Omental fat pad (tissue), 4 donors: ENCODE data around the gene GPSM1. TPM values are rescaled to one million over a fixed set of nuclear protein-coding genes. Genes with fewer than 3 reads are reported as not detected.

Source experiments
- ATAC-seq: fragments of 150-250 bp; one replicate; pipeline ENCODE4 v1.9.1; 2016; ENCODE audit warnings: mild to moderate bottlenecking, moderate library complexity; ENCODE audit not compliant: low FRiP score
- DNase-seq: peaks from one replicate; pipeline ENCODE4 v3.0.0-alpha.2; 2019; ENCODE audit warnings: low spot score
- CTCF ChIP-seq, 3 donors: fragments of 450-650 bp; IDR thresholded peaks; one replicate each; pipeline ENCODE4 v1.5.1; 2016 to 2017; ENCODE audit warnings: antibody characterized with exemption in 3 of 3, mild to moderate bottlenecking in 3 of 3, moderate library complexity in 2 of 3
- total RNA-seq, 4 donors: library from RNA; depleted of rRNA; stranded (reverse); fragments of >200 nt; gene quantifications; one replicate each; pipeline ENCODE4 v1.1.0, GENCODE V29; 2016

Gene GPSM1
- total RNA-seq, 4 donors from 2014 or later: 5.0 to 20.5 (median 7.3) TPM

GRCh38 chr9:136363949-136364748, 36.8 kb downstream of the GPSM1 start:
- DNase-seq: no peak
- no peak for TF ChIP-seq CTCF (IDR thresholded peaks at IDR 0.05)
- ATAC-seq: no peak

GRCh38 chr9:136364942-136365774, 37.8 kb downstream of the GPSM1 start:
- TF ChIP-seq CTCF (IDR thresholded peaks at IDR 0.05): no peak
- no peak for DNase-seq
- no peak for ATAC-seq

- DNase-seq: no peak
- no peak for TF ChIP-seq CTCF (IDR thresholded peaks at IDR 0.05)
- ATAC-seq: no peak
Observed at GRCh38 chr9:136365775-136366222, 38.5 kb downstream of the GPSM1 start.

GRCh38 chr9:136366826-136367225, 39.5 kb downstream of the GPSM1 start:
- TF ChIP-seq CTCF (IDR thresholded peaks at IDR 0.05): no peak
- ATAC-seq (no peak), DNase-seq (no peak)

- ATAC-seq (no peak), DNase-seq (no peak)
- TF ChIP-seq CTCF (IDR thresholded peaks at IDR 0.05): no peak
Observed at GRCh38 chr9:136367296-136368145, 40.2 kb downstream of the GPSM1 start.

- TF ChIP-seq CTCF (IDR thresholded peaks at IDR 0.05): no peak
- ATAC-seq (no peak), DNase-seq (no peak)
Observed at GRCh38 chr9:136368190-136368589, 40.9 kb downstream of the GPSM1 start.
